ENCODE measurements around the gene MYBPH. TPM values are rescaled to one million over a fixed set of nuclear protein-coding genes. Genes with fewer than 3 reads are reported as not detected.

The MYBPH gene
- total RNA-seq, 1 donor from 2014 or later = not detected

GRCh38 chr1:203217668-203218067 is 42.0 kb upstream of the MYBPH start:
- DNase-seq (ENCODE audit: low spot score in 2 of 2, unreplicated experiment in 2 of 2) = peak in 1 of 2 experiments; percentile 28
- H3K27me3 Mint-ChIP-seq (ENCODE audit: low read depth) = peaks cover 40% of the 10 kb centered on the region
- H3K9me3 Mint-ChIP-seq = no peaks in the 10 kb centered on the region
- H3K4me3 Mint-ChIP-seq = no peak overlapping the region
- no peaks in the 10 kb centered on the region for H3K36me3 Mint-ChIP-seq
- no peak for TF ChIP-seq CTCF (IDR thresholded peaks at IDR 0.05; ENCODE audit: unreplicated experiment)
- no peaks in the 10 kb centered on the region for H3K4me1 Mint-ChIP-seq
- H3K27ac Mint-ChIP-seq = no peak overlapping the region

GRCh38 chr1:203217139-203217655 is 41.6 kb upstream of the MYBPH start:
- DNase-seq (ENCODE audit: low spot score in 2 of 2, unreplicated experiment in 2 of 2) = no peak
- H3K27ac Mint-ChIP-seq = no peak overlapping the region
- no peaks in the 10 kb centered on the region for H3K4me1 Mint-ChIP-seq
- peaks cover 38% of the 10 kb centered on the region for H3K27me3 Mint-ChIP-seq (ENCODE audit: low read depth)
- no peak overlapping the region for H3K4me3 Mint-ChIP-seq
- H3K36me3 Mint-ChIP-seq = no peaks in the 10 kb centered on the region
- H3K9me3 Mint-ChIP-seq = no peaks in the 10 kb centered on the region
- no peak for TF ChIP-seq CTCF (IDR thresholded peaks at IDR 0.05; ENCODE audit: unreplicated experiment)

- Mint-ChIP-seq H3K27me3 (ENCODE audit: low read depth) (peaks cover 38% of the 10 kb centered on the region), H3K4me1 (no peaks in the 10 kb centered on the region)
- peak in 1 of 2 experiments; percentile 81 for DNase-seq (ENCODE audit: low spot score in 2 of 2, unreplicated experiment in 2 of 2)
These were observed 40.9 kb upstream of the MYBPH start for GRCh38 chr1:203216274-203217138.

GRCh38 chr1:203215573-203215972 is 39.9 kb upstream of the MYBPH start:
- Mint-ChIP-seq H3K27ac (no peak overlapping the region), H3K36me3 (no peaks in the 10 kb centered on the region), H3K4me1 (no peaks in the 10 kb centered on the region), H3K9me3 (no peaks in the 10 kb centered on the region), H3K27me3 (ENCODE audit: low read depth) (peaks cover 35% of the 10 kb centered on the region), H3K4me3 (no peak overlapping the region)
- no peak for DNase-seq (ENCODE audit: low spot score in 2 of 2, unreplicated experiment in 2 of 2)
- no peak for TF ChIP-seq CTCF (IDR thresholded peaks at IDR 0.05; ENCODE audit: unreplicated experiment)

More at GRCh38 chr1:203216274-203217138, 40.9 kb upstream of the MYBPH start:
- TF ChIP-seq CTCF (IDR thresholded peaks at IDR 0.05; ENCODE audit: unreplicated experiment) = peak; percentile 83
- Mint-ChIP-seq H3K27ac (no peak overlapping the region), H3K9me3 (no peaks in the 10 kb centered on the region), H3K4me3 (no peak overlapping the region), H3K36me3 (no peaks in the 10 kb centered on the region)

GRCh38 chr1:203214871-203215270 is 39.2 kb upstream of the MYBPH start:
- Mint-ChIP-seq H3K27me3 (ENCODE audit: low read depth) (peaks cover 31% of the 10 kb centered on the region), H3K9me3 (no peaks in the 10 kb centered on the region), H3K4me1 (no peaks in the 10 kb centered on the region), H3K4me3 (no peak overlapping the region), H3K27ac (no peak overlapping the region), H3K36me3 (no peaks in the 10 kb centered on the region)
- no peak for TF ChIP-seq CTCF (IDR thresholded peaks at IDR 0.05; ENCODE audit: unreplicated experiment)
- DNase-seq (ENCODE audit: low spot score in 2 of 2, unreplicated experiment in 2 of 2) = no peak

All from mesothelial cell of epicardium (in vitro differentiated cells).